ENCODE measurements around the gene DDIAS.

DDIAS gene

DNA sequence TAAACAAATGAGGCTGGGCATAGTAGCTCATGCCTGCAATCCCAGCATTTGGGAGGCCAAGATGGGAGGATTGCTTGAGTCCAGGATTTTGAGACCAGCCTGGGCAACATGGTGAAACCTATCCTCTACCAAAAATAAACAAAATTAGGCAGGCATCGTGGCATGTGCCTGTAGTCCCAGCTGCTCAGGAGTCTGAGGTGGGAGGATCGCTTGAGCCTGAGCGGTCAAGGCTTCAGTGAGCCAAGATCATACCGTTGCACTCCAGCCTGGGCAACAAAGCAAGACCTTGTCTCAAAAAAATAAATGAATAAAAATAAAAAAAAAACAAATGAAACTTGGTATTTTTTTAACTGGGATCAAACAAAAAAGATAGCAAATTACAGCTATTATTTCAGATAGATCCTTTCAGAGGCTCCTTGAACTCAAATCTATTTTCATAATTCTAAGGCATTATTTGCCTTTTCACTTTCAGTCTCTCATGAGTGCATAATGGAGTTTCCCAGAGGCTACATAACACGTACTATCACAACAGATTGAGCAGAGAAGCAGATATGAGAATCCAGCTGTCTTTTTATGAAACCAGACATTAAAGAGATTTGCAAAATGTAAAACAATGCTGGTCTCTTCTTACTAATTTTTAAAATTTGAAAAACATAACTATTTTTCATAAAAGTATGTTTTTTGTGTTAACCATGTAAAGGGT lies 23.1 kb downstream of the DDIAS start:
- no peak for DNase-seq (ENCODE audit: low read depth, low spot score)
- H3K9me3 ChIP-seq (ENCODE audit: insufficient read depth, low read length): no peaks in the 10 kb centered on the region
- no peaks in the 10 kb centered on the region for H3K27me3 ChIP-seq (ENCODE audit: insufficient read depth, insufficient read length)
- TF ChIP-seq YY1 (IDR thresholded peaks at IDR 0.05; ENCODE audit: insufficient read depth, insufficient read length): no peak
- no peak for TF ChIP-seq SUZ12 (IDR thresholded peaks at IDR 0.05; ENCODE audit: extremely low read depth, insufficient read depth, insufficient read length)
- no peak for TF ChIP-seq ZNF274 (IDR thresholded peaks at IDR 0.05; ENCODE audit: low read depth, low read length)
- H3K4me1 ChIP-seq (ENCODE audit: insufficient read depth, insufficient read length): no peaks in the 10 kb centered on the region
- no peak overlapping the region for H3K9ac ChIP-seq (ENCODE audit: insufficient read length, low read depth)
- H3K4me3 ChIP-seq (ENCODE audit: insufficient read length, low read depth): no peak overlapping the region
- H3K36me3 ChIP-seq (ENCODE audit: insufficient read depth, insufficient read length, low read length): peaks cover 9% of the 10 kb centered on the region

DNA sequence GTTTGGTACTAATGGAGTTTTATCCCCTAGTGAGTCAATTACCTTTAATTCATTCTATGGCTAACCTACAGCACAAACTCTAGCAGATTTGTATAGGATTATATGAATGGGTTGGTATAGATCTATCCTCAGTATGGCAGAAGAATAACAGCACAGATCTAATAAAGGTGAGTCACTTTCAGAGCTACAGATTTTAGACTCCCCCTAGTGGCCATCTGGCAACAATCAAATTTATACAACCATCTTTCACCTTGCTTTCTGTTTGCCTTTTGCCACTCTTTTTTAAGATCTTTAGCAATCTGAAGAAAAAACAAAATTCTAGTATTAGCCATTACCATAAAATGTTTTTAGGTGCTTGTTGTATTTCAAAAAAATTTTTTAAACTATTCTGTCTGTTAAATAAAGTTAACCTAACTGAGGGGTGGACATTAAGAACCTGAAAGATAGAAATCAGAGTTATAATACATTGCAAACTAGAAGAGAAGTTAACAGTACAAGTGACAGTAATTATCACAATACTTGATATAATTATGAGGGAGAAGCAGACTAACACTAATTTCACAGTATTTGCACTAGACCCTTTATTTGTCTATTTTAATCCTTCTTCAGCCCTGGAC lies 25.8 kb downstream of the DDIAS start:
- peaks cover 18% of the 10 kb centered on the region for H3K36me3 ChIP-seq (ENCODE audit: insufficient read depth, insufficient read length, low read length)
- H3K4me3 ChIP-seq (ENCODE audit: insufficient read length, low read depth): no peak overlapping the region
- no peak overlapping the region for H3K9ac ChIP-seq (ENCODE audit: insufficient read length, low read depth)
- no peaks in the 10 kb centered on the region for H3K4me1 ChIP-seq (ENCODE audit: insufficient read depth, insufficient read length)
- no peaks in the 10 kb centered on the region for H3K9me3 ChIP-seq (ENCODE audit: insufficient read depth, low read length)
- peak; percentile 25 for DNase-seq (ENCODE audit: low read depth, low spot score)
- H3K27me3 ChIP-seq (ENCODE audit: insufficient read depth, insufficient read length): no peaks in the 10 kb centered on the region
- TF ChIP-seq ZNF274 (IDR thresholded peaks at IDR 0.05; ENCODE audit: low read depth, low read length) (no peak), SUZ12 (IDR thresholded peaks at IDR 0.05; ENCODE audit: extremely low read depth, insufficient read depth, insufficient read length) (no peak), YY1 (IDR thresholded peaks at IDR 0.05; ENCODE audit: insufficient read depth, insufficient read length) (no peak)

DNA sequence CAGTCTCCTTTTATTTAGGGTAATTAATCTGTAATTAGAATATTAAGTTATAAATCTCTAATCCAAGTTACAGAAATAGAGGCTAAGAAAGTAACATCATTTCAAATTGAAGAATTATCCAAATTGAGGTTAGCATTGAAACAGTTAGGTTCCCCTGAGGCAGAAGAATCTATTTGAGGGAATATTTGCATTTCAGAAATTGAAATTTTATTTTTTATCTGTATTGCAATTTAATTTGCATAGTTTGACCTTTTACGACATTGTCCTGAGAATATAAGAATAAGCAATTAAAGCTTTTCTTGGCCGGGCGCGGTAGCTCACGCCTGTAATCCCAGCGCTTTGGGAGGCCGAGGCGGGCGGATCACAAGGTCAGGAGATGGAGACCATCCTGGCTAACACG lies 27.6 kb downstream of the DDIAS start:
- no peaks in the 10 kb centered on the region for H3K9me3 ChIP-seq (ENCODE audit: insufficient read depth, low read length)
- H3K4me1 ChIP-seq (ENCODE audit: insufficient read depth, insufficient read length): no peaks in the 10 kb centered on the region
- H3K27me3 ChIP-seq (ENCODE audit: insufficient read depth, insufficient read length): no peaks in the 10 kb centered on the region
- no peak for TF ChIP-seq SUZ12 (IDR thresholded peaks at IDR 0.05; ENCODE audit: extremely low read depth, insufficient read depth, insufficient read length)
- TF ChIP-seq ZNF274 (IDR thresholded peaks at IDR 0.05; ENCODE audit: low read depth, low read length): no peak
- TF ChIP-seq YY1 (IDR thresholded peaks at IDR 0.05; ENCODE audit: insufficient read depth, insufficient read length): no peak
- peaks cover 27% of the 10 kb centered on the region for H3K36me3 ChIP-seq (ENCODE audit: insufficient read depth, insufficient read length, low read length)
- H3K4me3 ChIP-seq (ENCODE audit: insufficient read length, low read depth): no peak overlapping the region
- no peak for DNase-seq (ENCODE audit: low read depth, low spot score)
- H3K9ac ChIP-seq (ENCODE audit: insufficient read length, low read depth): no peak overlapping the region

DNA sequence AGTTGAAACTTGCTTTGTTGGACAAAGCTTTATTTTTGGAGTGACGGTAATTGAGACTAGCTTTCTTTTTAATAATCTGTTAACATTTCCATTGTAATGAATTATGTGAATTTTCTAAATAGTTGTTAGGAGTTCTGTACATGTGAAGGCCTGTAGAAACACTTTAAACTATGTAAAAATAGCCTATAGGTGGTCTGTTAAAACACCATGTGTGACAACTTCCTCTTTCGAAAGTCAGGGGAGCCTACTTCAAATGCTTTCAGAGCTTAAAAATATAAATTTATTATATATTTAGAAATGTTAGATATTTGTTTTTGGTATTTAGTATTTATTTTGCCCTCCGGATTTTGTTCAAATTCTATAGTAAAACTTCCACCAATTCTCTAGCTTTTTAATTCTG lies 28.7 kb downstream of the DDIAS start:
- Histone ChIP-seq H3K27me3 (ENCODE audit: insufficient read depth, insufficient read length) (no peaks in the 10 kb centered on the region), H3K4me1 (ENCODE audit: insufficient read depth, insufficient read length) (no peaks in the 10 kb centered on the region), H3K4me3 (ENCODE audit: insufficient read length, low read depth) (no peak overlapping the region), H3K9me3 (ENCODE audit: insufficient read depth, low read length) (no peaks in the 10 kb centered on the region), H3K9ac (ENCODE audit: insufficient read length, low read depth) (no peak overlapping the region), H3K36me3 (ENCODE audit: insufficient read depth, insufficient read length, low read length) (peaks cover 33% of the 10 kb centered on the region)
- no peak for DNase-seq (ENCODE audit: low read depth, low spot score)
- no peak for TF ChIP-seq ZNF274 (IDR thresholded peaks at IDR 0.05; ENCODE audit: low read depth, low read length)
- TF ChIP-seq YY1 (IDR thresholded peaks at IDR 0.05; ENCODE audit: insufficient read depth, insufficient read length): no peak
- no peak for TF ChIP-seq SUZ12 (IDR thresholded peaks at IDR 0.05; ENCODE audit: extremely low read depth, insufficient read depth, insufficient read length)

DNA sequence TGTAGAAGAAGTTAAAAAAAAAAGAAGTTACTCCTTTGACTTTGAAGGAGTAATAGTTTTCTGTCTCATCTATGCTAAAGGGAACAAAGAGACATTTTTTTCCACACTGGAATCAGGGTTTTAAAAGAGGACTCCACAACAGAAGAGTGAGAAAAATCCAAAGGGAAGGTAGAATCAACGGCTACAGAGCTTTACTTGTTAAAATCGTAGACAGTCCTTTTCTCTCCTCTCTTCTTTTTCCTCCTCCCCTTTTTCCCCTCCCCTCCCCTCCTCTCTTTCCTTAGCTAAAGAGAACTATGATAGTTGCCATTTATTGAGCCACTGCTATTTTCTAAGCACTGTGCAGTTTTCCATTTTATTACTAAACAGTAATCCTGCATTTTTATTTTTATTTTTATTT lies 29.2 kb downstream of the DDIAS start:
- Histone ChIP-seq H3K4me3 (ENCODE audit: insufficient read length, low read depth) (no peak overlapping the region), H3K9me3 (ENCODE audit: insufficient read depth, low read length) (no peaks in the 10 kb centered on the region), H3K36me3 (ENCODE audit: insufficient read depth, insufficient read length, low read length) (peaks cover 33% of the 10 kb centered on the region), H3K9ac (ENCODE audit: insufficient read length, low read depth) (no peak overlapping the region), H3K27me3 (ENCODE audit: insufficient read depth, insufficient read length) (no peaks in the 10 kb centered on the region), H3K4me1 (ENCODE audit: insufficient read depth, insufficient read length) (no peaks in the 10 kb centered on the region)
- TF ChIP-seq YY1 (IDR thresholded peaks at IDR 0.05; ENCODE audit: insufficient read depth, insufficient read length) (no peak), ZNF274 (IDR thresholded peaks at IDR 0.05; ENCODE audit: low read depth, low read length) (no peak), SUZ12 (IDR thresholded peaks at IDR 0.05; ENCODE audit: extremely low read depth, insufficient read depth, insufficient read length) (no peak)
- no peak for DNase-seq (ENCODE audit: low read depth, low spot score)

DNA sequence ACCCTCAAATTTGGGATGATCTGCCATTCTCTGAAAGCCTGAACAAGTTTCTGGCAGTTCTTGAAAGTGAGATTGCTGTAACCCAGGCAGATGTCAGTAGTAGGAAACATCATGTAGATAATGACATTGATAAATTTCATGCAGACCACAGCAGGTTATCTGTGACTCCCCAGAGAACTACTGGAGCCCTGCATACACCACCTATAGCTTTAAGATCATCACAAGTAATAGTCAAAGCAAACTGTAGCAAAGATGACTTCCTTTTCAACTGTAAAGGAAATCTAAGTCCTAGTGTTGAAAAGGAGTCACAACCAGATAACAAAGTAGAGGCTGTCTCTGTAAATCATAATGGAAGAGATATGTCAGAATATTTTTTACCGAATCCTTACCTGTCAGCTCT lies 31.0 kb downstream of the DDIAS start:
- no peaks in the 10 kb centered on the region for H3K4me1 ChIP-seq (ENCODE audit: insufficient read depth, insufficient read length)
- peaks cover 33% of the 10 kb centered on the region for H3K36me3 ChIP-seq (ENCODE audit: insufficient read depth, insufficient read length, low read length)
- H3K4me3 ChIP-seq (ENCODE audit: insufficient read length, low read depth): no peak overlapping the region
- no peaks in the 10 kb centered on the region for H3K9me3 ChIP-seq (ENCODE audit: insufficient read depth, low read length)
- H3K27me3 ChIP-seq (ENCODE audit: insufficient read depth, insufficient read length): no peaks in the 10 kb centered on the region
- no peak overlapping the region for H3K9ac ChIP-seq (ENCODE audit: insufficient read length, low read depth)
- DNase-seq (ENCODE audit: low read depth, low spot score): no peak
- TF ChIP-seq SUZ12 (IDR thresholded peaks at IDR 0.05; ENCODE audit: extremely low read depth, insufficient read depth, insufficient read length): no peak
- no peak for TF ChIP-seq YY1 (IDR thresholded peaks at IDR 0.05; ENCODE audit: insufficient read depth, insufficient read length)
- TF ChIP-seq ZNF274 (IDR thresholded peaks at IDR 0.05; ENCODE audit: low read depth, low read length): no peak

DNA sequence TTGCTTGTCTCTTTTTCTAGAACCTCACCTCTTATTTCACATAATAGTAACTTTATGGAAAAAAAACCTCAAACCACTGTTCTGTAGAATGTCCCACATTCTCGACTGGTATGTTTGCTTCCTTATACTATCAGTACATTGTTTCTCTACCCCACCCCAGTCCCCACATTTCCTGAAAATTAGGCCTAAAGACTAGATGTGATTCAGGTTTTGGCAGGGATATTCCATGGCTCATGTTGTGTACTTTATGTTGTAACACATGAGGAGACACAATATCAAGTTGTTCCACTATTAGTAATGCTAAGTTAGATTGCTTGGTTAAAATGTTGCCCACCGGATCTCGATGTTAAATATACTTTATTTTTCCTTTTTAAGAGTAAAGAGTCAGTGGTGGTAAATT lies 34.7 kb downstream of the DDIAS start:
- no peaks in the 10 kb centered on the region for H3K27me3 ChIP-seq (ENCODE audit: insufficient read depth, insufficient read length)
- no peak overlapping the region for H3K9ac ChIP-seq (ENCODE audit: insufficient read length, low read depth)
- no peaks in the 10 kb centered on the region for H3K4me1 ChIP-seq (ENCODE audit: insufficient read depth, insufficient read length)
- DNase-seq (ENCODE audit: low read depth, low spot score): no peak
- peaks cover 33% of the 10 kb centered on the region for H3K36me3 ChIP-seq (ENCODE audit: insufficient read depth, insufficient read length, low read length)
- no peaks in the 10 kb centered on the region for H3K9me3 ChIP-seq (ENCODE audit: insufficient read depth, low read length)
- no peak overlapping the region for H3K4me3 ChIP-seq (ENCODE audit: insufficient read length, low read depth)
- TF ChIP-seq YY1 (IDR thresholded peaks at IDR 0.05; ENCODE audit: insufficient read depth, insufficient read length) (no peak), ZNF274 (IDR thresholded peaks at IDR 0.05; ENCODE audit: low read depth, low read length) (no peak), SUZ12 (IDR thresholded peaks at IDR 0.05; ENCODE audit: extremely low read depth, insufficient read depth, insufficient read length) (no peak)
